RKO (cell line): ENCODE measurements around the gene TRUB2.
"Not testable (repeated sequence)": the region's sequence is repeated elsewhere in the genome, so short reads cannot be mapped to it uniquely, and the experiment has no call there.

Experiments used
- DNase-seq: peaks from one replicate; pipeline ENCODE4 v3.0.0-alpha.2; 2016; ENCODE audit warnings: low spot score

The TRUB2 gene

GRCh38 chr9:128340691-128341434 is 18.6 kb upstream of the TRUB2 start:
- DNase-seq: peak; percentile 57

DNA sequence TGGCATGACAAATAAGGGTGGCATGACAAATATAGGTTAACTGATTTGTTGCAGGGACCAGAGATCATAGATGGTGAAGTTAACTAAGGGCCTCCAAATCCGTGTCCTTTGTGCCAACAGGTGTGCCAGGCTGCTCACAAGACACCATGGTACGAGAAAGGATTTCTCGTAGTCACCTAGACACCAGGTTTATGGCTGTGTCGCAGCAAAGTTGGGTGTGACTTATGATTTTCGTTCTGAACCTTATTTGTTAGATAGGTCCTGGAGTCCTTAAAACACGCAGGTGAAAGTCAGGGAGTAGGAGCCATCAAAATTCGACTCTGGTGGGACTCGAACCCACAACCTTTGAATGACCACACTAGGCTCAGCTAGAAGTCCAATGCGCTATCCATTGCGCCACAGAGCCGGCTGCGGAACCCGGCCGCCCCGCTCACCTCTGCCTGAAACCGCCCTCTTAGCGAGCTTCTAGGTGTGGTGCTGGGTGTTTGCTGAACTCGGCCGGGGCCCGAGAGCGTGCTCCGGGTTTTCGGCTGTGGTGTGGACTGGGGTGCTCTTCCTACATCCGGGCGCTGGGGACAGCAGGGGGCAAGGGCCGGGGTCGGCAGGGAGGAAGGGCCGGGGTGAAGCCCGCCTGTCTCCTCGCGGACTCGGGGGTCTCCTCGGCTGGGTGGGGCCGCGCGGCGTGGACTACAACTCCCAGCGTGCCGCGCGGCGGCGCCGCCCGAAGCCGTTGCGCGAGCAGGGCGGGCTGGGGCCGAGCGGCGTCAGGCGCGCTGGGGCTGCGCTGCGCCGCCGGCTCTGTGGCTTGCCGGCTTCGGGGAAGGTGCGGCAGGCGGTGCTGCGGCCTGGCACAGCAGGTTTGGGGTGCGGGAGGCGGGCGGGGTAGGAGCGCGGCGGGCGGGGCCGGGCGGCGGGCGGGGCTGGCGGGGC is 17.8 kb upstream of the TRUB2 start, which contains the start of gene SLC27A4:
SLC27A4 (plus strand) TSS at position 767 of the 930 bp plus-strand sequence. CDS start 2,606 bp downstream, outside the sequence.
- DNase-seq: peak; percentile 92

- not testable (repeated sequence) for DNase-seq
Measured at GRCh38 chr9:128338852-128339614, 16.8 kb upstream of the TRUB2 start.

DNA sequence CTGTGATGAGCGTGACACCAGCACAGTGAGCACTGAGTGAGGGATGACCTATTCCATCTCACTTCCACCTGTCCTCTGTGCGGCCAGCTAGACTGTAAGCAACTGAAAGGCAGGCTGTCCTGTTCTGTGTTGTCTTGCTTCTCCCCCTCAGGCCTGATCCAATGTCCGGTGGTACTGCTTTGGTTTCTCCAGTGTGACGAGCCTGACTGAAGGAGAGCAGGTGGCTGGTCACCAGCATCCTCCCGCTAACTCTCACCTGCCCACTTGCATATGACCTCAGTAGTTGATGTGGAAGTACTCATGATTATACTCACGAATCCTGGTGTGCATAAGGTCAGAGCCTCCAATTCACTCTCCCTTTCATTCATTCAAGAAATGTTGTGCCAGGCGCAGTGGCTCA is 15.7 kb upstream of the TRUB2 start:
- no peak for DNase-seq

DNA sequence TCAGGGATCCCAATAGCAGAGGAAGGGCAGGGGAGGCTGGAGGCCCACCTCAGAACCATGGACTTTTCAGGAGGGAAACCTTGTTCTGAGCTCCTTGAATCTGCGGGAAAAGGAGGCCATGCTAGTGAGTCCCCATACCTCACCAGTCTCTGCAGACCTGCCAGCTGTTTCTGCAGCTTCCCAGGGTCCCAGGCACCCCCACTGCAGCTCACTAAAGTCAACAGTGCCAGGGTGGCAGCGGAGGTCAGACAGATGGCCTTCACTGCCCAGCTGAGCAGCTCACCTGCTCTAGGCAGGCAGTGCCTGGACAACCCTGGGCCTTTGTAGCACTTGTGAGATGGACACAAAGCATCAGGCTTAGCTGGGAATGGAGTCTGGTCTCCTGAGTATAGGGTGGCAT is 13.7 kb upstream of the TRUB2 start:
- no peak for DNase-seq

GRCh38 chr9:128335161-128335560 is 12.9 kb upstream of the TRUB2 start:
- no peak for DNase-seq

GRCh38 chr9:128333451-128333869 is 11.2 kb upstream of the TRUB2 start:
- no peak for DNase-seq

DNA sequence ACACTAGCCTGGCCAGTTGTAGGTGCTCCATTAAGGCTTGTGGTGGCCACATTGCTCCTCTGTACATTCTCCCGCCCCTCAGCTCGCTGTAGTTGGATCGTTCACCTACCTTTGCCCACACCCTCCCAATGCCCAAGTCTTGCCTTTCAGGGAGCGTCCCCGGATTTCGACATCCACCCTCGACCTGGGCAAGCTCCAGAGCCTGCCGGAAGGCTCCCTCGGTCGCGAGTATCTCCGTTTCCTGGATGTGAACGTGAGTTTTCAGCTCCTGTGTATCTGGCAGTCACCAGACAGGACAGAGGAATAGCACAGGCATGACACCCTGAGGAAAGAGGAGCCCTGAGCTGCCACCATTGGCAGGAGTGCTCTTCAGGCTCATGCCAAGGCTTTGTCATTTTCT is 3.4 kb upstream of the TRUB2 start:
- DNase-seq: no peak

GRCh38 chr9:128324401-128324800 is 2.2 kb upstream of the TRUB2 start:
- no peak for DNase-seq

DNA sequence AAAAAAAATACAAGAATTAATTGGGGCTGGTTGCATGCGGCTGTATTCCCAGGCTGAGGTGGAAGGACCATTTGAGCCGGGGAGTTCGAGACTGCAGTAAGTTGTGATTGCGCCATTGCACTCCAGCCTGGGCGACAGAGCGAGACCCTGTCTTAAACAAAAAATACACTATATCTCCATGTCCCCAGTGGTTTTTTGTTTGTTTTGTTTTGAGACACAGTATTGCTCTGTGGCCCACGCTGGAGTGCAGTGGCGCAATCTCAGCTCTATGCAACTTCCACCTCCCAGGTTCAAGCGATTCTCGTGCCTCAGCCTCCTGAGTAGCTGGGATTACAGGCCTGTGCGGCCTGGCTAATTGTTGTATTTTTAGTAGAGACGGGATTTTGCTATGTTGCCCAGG is 1.5 kb upstream of the TRUB2 start:
- DNase-seq: no peak

DNA sequence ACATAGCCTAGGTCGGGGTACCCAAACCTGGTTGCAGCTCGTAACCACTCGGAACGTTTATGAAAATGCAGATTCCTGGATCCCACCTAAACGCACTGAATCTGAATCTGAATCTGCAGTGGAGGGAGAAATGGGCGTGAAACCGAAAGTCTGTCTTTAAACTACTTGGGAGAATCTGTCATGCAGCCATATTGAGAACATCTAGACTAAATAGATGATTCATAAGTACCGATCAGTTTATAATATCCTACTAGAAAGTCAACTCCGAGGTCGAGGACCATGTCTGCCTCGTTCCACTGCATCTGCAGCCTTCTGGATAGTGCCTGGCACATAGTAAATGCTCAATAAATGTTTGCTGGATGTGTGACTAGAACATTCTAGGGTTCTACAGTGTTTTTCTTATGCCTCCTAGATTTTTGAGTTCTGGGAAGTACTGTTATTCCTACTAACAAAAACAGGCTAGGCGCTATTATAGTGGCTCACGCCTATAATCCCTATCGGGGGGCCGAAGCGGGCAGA is 1.0 kb upstream of the TRUB2 start:
- peak; percentile 71 for DNase-seq

DNA sequence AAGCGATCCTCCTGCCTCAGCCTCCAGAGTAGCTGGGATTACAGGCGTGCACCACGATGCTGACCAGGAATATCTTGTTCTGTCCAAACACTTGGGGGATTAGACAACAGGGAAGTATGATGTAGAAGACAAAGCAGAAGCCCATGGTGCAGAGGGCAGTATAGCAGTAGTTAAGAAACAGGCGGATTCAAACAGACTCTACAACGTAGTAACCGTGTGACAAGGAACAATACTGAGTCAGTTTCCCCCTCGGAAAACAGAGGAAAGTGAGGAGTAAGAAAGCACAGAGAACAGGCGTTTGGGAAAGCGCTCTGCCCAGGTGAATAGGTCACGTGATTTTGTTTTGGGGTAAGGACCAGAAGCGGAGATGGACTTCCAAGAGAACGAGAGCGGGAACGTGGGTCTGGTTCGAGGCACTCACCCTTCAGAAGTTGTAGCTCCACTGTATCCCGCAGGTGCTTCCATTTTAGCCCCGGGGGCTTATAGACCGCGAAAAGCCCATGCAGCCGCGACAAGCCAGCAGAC is 306 bp downstream of the TRUB2 start:
- DNase-seq: no peak

GRCh38 chr9:128321343-128321742 is 904 bp downstream of the TRUB2 start:
- DNase-seq: peak; percentile 52

GRCh38 chr9:128317629-128318028 is 4.6 kb downstream of the TRUB2 start:
- DNase-seq: no peak

DNA sequence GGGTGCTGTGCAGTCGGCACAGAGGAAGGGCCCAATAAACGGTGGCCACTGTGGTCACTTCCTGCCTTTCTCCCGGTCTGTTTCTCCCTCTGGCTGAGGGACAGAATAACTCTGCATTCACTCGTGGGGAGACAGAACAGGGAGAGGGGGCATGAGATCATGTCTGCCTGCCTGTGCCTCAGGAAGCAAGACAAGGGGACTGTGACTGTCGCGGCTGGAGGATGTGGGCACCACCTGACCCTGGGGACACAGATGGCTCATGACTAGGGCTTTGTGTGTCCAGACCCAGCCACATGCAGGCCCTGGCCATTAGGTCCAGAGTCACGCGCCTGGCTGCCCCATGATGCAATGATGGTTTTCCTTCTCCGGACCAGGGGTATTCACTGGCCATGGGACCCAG is 5.8 kb downstream of the TRUB2 start:
- no peak for DNase-seq

DNA sequence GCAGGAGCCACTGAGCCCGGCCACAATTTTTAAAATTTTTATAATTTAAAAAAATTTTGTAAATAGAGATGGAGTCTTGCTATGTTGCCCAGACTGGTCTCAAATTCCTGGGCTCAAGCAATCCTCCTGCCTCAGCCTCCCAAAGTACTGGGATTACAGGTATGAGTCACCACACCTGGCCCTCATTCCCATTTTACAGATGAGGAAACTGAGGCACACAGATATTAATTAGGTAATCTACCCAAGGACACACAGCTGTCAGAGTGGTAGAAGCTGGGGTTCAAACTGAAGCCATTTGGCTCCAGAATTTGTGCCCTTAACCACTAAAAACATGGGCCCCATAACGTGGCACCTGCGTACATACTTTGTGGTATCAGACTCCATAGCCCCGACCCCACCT is 7.5 kb downstream of the TRUB2 start:
- no peak for DNase-seq

DNA sequence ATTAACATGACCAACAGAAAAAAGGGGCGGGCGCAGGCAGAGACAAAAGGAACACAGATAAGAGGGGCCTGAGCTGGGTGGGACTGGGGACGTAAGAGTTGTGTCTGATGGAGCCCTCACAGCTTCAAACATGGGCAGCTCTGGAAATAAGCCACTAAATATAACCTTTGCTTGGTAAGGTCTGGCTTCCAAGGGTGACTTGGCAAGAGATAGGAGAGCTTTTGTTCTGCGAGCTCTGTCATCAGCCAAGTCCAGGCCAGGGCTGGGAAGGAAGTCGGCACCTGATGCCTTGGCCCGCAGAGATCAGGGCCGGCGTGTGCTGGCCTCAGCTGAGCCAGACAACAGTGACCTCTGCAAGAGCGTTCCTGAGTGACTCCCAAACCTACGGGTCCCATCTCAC is 11.8 kb downstream of the TRUB2 start:
- no peak for DNase-seq

GRCh38 chr9:128309551-128309950 is 12.7 kb downstream of the TRUB2 start:
- no peak for DNase-seq

DNA sequence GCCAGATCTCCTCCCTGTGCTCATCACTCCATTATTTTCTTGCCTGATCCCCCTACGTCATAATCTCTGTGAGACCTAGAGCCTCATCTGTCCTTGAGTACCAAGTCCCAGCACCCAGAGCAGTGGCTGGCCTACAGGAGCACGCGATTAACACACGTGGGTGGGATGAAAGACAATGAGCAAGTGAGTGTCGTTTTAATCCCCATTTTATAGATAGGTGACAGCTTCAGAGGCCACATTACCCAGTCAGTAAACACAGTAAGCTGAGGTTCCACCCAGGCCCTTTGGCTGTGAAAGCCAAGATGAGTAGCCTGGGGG is 17.3 kb downstream of the TRUB2 start:
- DNase-seq: no peak

GRCh38 chr9:128304136-128304970 is 17.9 kb downstream of the TRUB2 start:
- no peak for DNase-seq
